H1 (cell line): ENCODE results near the gene LOXHD1. TPM values are rescaled to one million over a fixed set of nuclear protein-coding genes. Genes with fewer than 3 reads are reported as not detected.

Source experiments
- MAFK ChIP-seq: IDR thresholded peaks from 2 replicates; pipeline ENCODE4 v1.6.1; 2012; ENCODE audit warnings: low read depth, mild to moderate bottlenecking, improper control_type of control experiment, low read length
- PHF8 ChIP-seq: fragments of 200-600 bp; sonication (generic); conservative IDR thresholded peaks from 2 replicates; pipeline ENCODE4 v1.7.1; 2012; ENCODE audit warnings: low read depth, mild to moderate bottlenecking, inconsistent platforms, low read length, moderate library complexity
- POU5F1 ChIP-seq: IDR thresholded peaks from 2 replicates; pipeline ENCODE4 v1.6.1; 2011; ENCODE audit warnings: low read depth, mild to moderate bottlenecking, low read length, moderate library complexity
- RFX5 ChIP-seq: IDR thresholded peaks from 2 replicates; pipeline ENCODE4 v1.6.1; 2011; ENCODE audit warnings: low read depth, low read length, improper control_type of control experiment, borderline replicate concordance
- polyA plus RNA-seq, 7 experiments: library from polyadenylated mRNA; depleted of rRNA in 3 of 7; stranded (reverse) in 5 of 7; unstranded in 2 of 7; fragments of >200 nt in 5 of 7; fragments of 200-250 nt in 2 of 7; gene quantifications; 1 replicate in 5 of 7; 2 replicates in 1 of 7; 4 replicates in 1 of 7; pipeline versions ENCODE4 v1.2.1 to v1.2.3, GENCODE V29; 2011 to 2013; ENCODE audit warnings: missing spikeins in 2 of 7, mixed read lengths in 2 of 7
- total RNA-seq: library from RNA; stranded (reverse); fragmentation: NEBNext Ultra II Directional; extraction: Animal tissue kit (Norgen Biotek cat#: 25700); gene quantifications from 2 replicates; pipeline ENCODE4 v1.2.1, GENCODE V29; 2021

Gene LOXHD1
- total and polyA plus RNA-seq, 2 of the 8 experiments (the other 6 are each of a cell fraction or from before 2014, with no cell fraction given) = 0.02 TPM; not detected in 1

DNA sequence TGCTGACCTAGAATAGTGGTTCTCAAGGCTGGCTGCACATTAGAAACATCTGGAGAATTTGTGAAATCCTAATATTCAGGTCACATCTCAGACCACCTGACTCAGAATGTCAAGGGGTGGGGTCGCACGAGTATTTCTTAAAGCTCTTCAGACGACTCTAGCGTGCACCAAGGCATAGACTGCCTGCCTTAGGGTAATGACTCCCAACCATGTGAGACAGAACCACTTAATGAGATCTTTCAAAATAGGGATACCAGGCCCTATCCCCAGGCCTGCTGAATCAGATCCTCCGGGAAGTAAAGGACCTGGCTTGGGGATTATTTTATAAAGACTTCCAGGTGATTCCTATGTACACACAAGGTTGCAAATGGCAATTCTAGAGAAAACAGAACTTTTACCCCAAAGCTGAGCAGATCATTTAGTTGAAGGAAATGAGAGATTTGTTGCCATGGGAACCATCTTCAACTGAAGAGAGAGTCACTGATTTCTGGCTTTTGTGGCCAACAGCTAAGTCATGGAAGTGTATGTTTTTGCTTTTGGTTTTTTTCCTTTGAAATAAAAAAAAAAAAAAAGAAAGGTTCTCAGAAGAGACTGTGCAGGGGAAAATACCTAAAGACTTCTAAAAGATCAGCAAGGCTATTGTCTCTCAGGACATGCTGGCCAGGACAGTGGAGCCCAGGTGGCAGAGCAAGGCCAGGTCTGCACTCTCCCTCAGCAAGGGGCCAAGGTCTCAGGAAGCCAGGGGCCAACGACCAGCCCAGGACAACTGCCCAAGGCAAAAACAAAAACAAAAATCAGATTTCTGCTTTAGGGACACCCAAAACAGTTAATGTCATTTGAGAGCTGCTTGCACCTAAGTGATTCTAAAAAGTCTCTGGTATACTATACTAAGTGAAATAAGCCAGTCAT, 15.3 kb upstream of the LOXHD1 start (continued):
- TF ChIP-seq PHF8 = no peak
- TF ChIP-seq RFX5 = no peak
- no peak for TF ChIP-seq POU5F1
- TF ChIP-seq MAFK = no peak
